Mesodermal cell (in vitro differentiated cells): Measurements from ENCODE around the gene RASA1. TPM values are rescaled to one million over a fixed set of nuclear protein-coding genes. Genes with fewer than 3 reads are reported as not detected.

Source experiments
- H3K27ac ChIP-seq: 2 replicates; pipeline ENCODE4 v1.7.0; 2013; ENCODE audit warnings: mild to moderate bottlenecking, low read depth, low read length, moderate library complexity; ENCODE audit not compliant: severe bottlenecking
- H3K36me3 ChIP-seq: 2 replicates; pipeline ENCODE4 v1.7.1; 2013; ENCODE audit warnings: mild to moderate bottlenecking, low read length, moderate library complexity; ENCODE audit not compliant: control insufficient read depth, insufficient read depth
- H3K4me1 ChIP-seq: one replicate; pipeline ENCODE4 v1.7.1; 2013; ENCODE audit warnings: mild to moderate bottlenecking, low read length; ENCODE audit not compliant: insufficient read depth, control insufficient read depth, poor library complexity, severe bottlenecking
- H3K4me3 ChIP-seq: 2 replicates; pipeline ENCODE4 v1.7.0; 2013; ENCODE audit warnings: low read length, control low read depth, mild to moderate bottlenecking; ENCODE audit not compliant: insufficient read depth, poor library complexity, severe bottlenecking; ENCODE audit errors: extremely low read depth
- H3K9me3 ChIP-seq: 2 replicates; pipeline ENCODE4 v1.7.1; 2013; ENCODE audit warnings: mild to moderate bottlenecking, low read length, moderate library complexity; ENCODE audit not compliant: control insufficient read depth
- WGBS, 2 experiments: methylation state at CpG; one replicate each; pipeline ENCODE4 v1.1.5; 2013; ENCODE audit warnings: missing lambda C conversion rate in 2 of 2; ENCODE audit not compliant: insufficient coverage in 2 of 2; 5-methylcytosine and 5-hydroxymethylcytosine counted together
- polyA plus RNA-seq, 2 experiments: library from polyadenylated mRNA; stranded (reverse); fragments of 50-300 nt; gene quantifications; one replicate each; pipeline ENCODE4 v1.2.3, GENCODE V29; 2013

Gene RASA1
- polyA plus RNA-seq (2013, experiment 1 of 2): 52.0 TPM
- polyA plus RNA-seq (2013, experiment 2 of 2): 55.1 TPM

GRCh38 chr5:87267574-87268125 lies at the start of gene RASA1:
Gene RASA1, plus strand, starts transcription at chr5:87267883. Its CDS starts 569 bp downstream, at chr5:87268452.
- H3K4me1 ChIP-seq: no peaks in the 10 kb centered on the region
- peak within 1 kb of the TSS; percentile 95 for H3K4me3 ChIP-seq
- peak within 1 kb of the TSS; percentile 88 for H3K27ac ChIP-seq
- no peaks in the 10 kb centered on the region for H3K9me3 ChIP-seq
- peaks cover 21% of the 10 kb centered on the region for H3K36me3 ChIP-seq
- 0 to 1% methylated on average over 22 to 26 of the region's 46 CpGs for WGBS, 2 experiments

GRCh38 chr5:87229780-87230179 lies 37.9 kb upstream of the RASA1 start:
- WGBS, 2 experiments: no CpG with 5 or more reads among the region's 2 CpGs

GRCh38 chr5:87231037-87231808 lies 36.5 kb upstream of the RASA1 start:
- no peaks in the 10 kb centered on the region for H3K4me1 ChIP-seq
- H3K9me3 ChIP-seq: no peaks in the 10 kb centered on the region
- H3K4me3 ChIP-seq: no peak overlapping the region
- no peaks in the 10 kb centered on the region for H3K36me3 ChIP-seq
- H3K27ac ChIP-seq: no peak overlapping the region
- WGBS, 2 experiments: 71 to 94% methylated on average over 2 to 4 of the region's 5 CpGs

More at GRCh38 chr5:87229780-87230179, 37.9 kb upstream of the RASA1 start:
- Histone ChIP-seq H3K9me3 (no peaks in the 10 kb centered on the region), H3K27ac (no peak overlapping the region), H3K36me3 (no peaks in the 10 kb centered on the region), H3K4me1 (no peaks in the 10 kb centered on the region), H3K4me3 (no peak overlapping the region)

GRCh38 chr5:87233143-87233542 lies 34.5 kb upstream of the RASA1 start:
- WGBS, 2 experiments: 100% methylated on average over 1 of the region's 2 CpGs; no CpG with 5 or more reads in 1 of the 2 experiments
- no peaks in the 10 kb centered on the region for H3K4me1 ChIP-seq

GRCh38 chr5:87241555-87241954 lies 26.1 kb upstream of the RASA1 start:
- no peak overlapping the region for H3K4me3 ChIP-seq
- WGBS, 2 experiments: 83 to 100% methylated on average over 1 of the region's 2 CpGs
- H3K4me1 ChIP-seq: no peaks in the 10 kb centered on the region
- H3K36me3 ChIP-seq: no peaks in the 10 kb centered on the region
- H3K27ac ChIP-seq: no peak overlapping the region
- H3K9me3 ChIP-seq: no peaks in the 10 kb centered on the region

More at GRCh38 chr5:87233143-87233542, 34.5 kb upstream of the RASA1 start:
- H3K27ac ChIP-seq: no peak overlapping the region
- no peaks in the 10 kb centered on the region for H3K36me3 ChIP-seq
- no peaks in the 10 kb centered on the region for H3K9me3 ChIP-seq
- H3K4me3 ChIP-seq: no peak overlapping the region

- H3K4me3 ChIP-seq: no peak overlapping the region
- H3K9me3 ChIP-seq: no peaks in the 10 kb centered on the region
- no peak overlapping the region for H3K27ac ChIP-seq
- 80% methylated on average over 1 of the region's 1 CpG; no CpG with 5 or more reads in 1 of the 2 experiments for WGBS, 2 experiments
- no peaks in the 10 kb centered on the region for H3K4me1 ChIP-seq
- H3K36me3 ChIP-seq: no peaks in the 10 kb centered on the region
These were observed 25.4 kb upstream of the RASA1 start for GRCh38 chr5:87242242-87242641.

- Histone ChIP-seq H3K36me3 (no peaks in the 10 kb centered on the region), H3K4me3 (no peak overlapping the region), H3K4me1 (no peaks in the 10 kb centered on the region), H3K9me3 (no peaks in the 10 kb centered on the region), H3K27ac (no peak overlapping the region)
- 100% methylated on average over 1 of the region's 3 CpGs for WGBS, 2 experiments
These were observed 24.4 kb upstream of the RASA1 start for GRCh38 chr5:87243161-87243844.

- H3K36me3 ChIP-seq: no peaks in the 10 kb centered on the region
- 100% methylated on average over 2 of the region's 2 CpGs; no CpG with 5 or more reads in 1 of the 2 experiments for WGBS, 2 experiments
- no peaks in the 10 kb centered on the region for H3K9me3 ChIP-seq
- H3K4me1 ChIP-seq: no peaks in the 10 kb centered on the region
- no peak overlapping the region for H3K4me3 ChIP-seq
- no peak overlapping the region for H3K27ac ChIP-seq
These were observed 22.2 kb upstream of the RASA1 start for GRCh38 chr5:87245451-87245850.

GRCh38 chr5:87246061-87246460 lies 21.6 kb upstream of the RASA1 start:
- H3K27ac ChIP-seq: no peak overlapping the region
- no peak overlapping the region for H3K4me3 ChIP-seq
- H3K4me1 ChIP-seq: no peaks in the 10 kb centered on the region
- no peaks in the 10 kb centered on the region for H3K9me3 ChIP-seq
- no peaks in the 10 kb centered on the region for H3K36me3 ChIP-seq

GRCh38 chr5:87252283-87252605 lies 15.4 kb upstream of the RASA1 start:
- 92 to 97% methylated on average over 8 to 16 of the region's 16 CpGs for WGBS, 2 experiments
- Histone ChIP-seq H3K9me3 (peaks cover 3% of the 10 kb centered on the region), H3K4me1 (no peaks in the 10 kb centered on the region), H3K4me3 (no peak overlapping the region), H3K36me3 (no peaks in the 10 kb centered on the region), H3K27ac (no peak overlapping the region)
